ENCODE results near the gene DTYMK. TPM values are rescaled to one million over a fixed set of nuclear protein-coding genes. Genes with fewer than 3 reads are reported as not detected.

DTYMK gene
- total RNA-seq, 1 experiment from 2014 or later: 155 TPM

GRCh38 chr2:241633561-241633960, 53.1 kb downstream of the DTYMK start:
- H4K20me1 ChIP-seq (ENCODE audit: low read length): peaks cover 14% of the 10 kb centered on the region; the same call in 1 of the 2 replicates
- H3K9me3 ChIP-seq (ENCODE audit: low read length): no peaks in the 10 kb centered on the region
- no peak overlapping the region for H2AFZ ChIP-seq (ENCODE audit: low read length)
- H3K79me2 ChIP-seq (ENCODE audit: low read length): peaks cover 87% of the 10 kb centered on the region
- intact Hi-C loops (cut with micrococcal nuclease): no loop called here
- no peak overlapping the region for H3K4me2 ChIP-seq (ENCODE audit: low read length)
- no peak overlapping the region for H3K4me3 ChIP-seq (ENCODE audit: low read length)
- POLR2A ChIA-PET (ENCODE audit: unreplicated experiment): no interaction called here
- no peaks in the 10 kb centered on the region for H3K9me2 ChIP-seq (replicated peaks; ENCODE audit: low read length)
- no peaks in the 10 kb centered on the region for H3F3A ChIP-seq (ENCODE audit: low read length, unreplicated experiment)
- CTCF ChIA-PET: no interaction called here
- BruUV-seq (replicated peaks): no TSS peak
- H3K4me1 ChIP-seq (ENCODE audit: insufficient read depth, low read length): peaks cover 10% of the 10 kb centered on the region
- DNase-seq (no peak), ATAC-seq (no peak)
- TF ChIP-seq EZH2 (IDR thresholded peaks at IDR 0.05; ENCODE audit: low read length, unreplicated experiment): no peak
- no peak for TF ChIP-seq CTCF (conservative IDR thresholded peaks at IDR 0.05; ENCODE audit: low read depth, low read length)
- no peak for TF ChIP-seq EZH2phosphoT487 (IDR thresholded peaks at IDR 0.05; ENCODE audit: borderline replicate concordance, low read length)
- peaks cover 12% of the 10 kb centered on the region; the same call in 1 of the 2 replicates for H3K36me3 ChIP-seq (ENCODE audit: low read depth, low read length)
- no peaks in the 10 kb centered on the region for H3K27me3 ChIP-seq (ENCODE audit: low read length)
- H3K9ac ChIP-seq (ENCODE audit: low read length): no peak overlapping the region
- H3K27ac ChIP-seq (ENCODE audit: low read length): no peak overlapping the region

DNA sequence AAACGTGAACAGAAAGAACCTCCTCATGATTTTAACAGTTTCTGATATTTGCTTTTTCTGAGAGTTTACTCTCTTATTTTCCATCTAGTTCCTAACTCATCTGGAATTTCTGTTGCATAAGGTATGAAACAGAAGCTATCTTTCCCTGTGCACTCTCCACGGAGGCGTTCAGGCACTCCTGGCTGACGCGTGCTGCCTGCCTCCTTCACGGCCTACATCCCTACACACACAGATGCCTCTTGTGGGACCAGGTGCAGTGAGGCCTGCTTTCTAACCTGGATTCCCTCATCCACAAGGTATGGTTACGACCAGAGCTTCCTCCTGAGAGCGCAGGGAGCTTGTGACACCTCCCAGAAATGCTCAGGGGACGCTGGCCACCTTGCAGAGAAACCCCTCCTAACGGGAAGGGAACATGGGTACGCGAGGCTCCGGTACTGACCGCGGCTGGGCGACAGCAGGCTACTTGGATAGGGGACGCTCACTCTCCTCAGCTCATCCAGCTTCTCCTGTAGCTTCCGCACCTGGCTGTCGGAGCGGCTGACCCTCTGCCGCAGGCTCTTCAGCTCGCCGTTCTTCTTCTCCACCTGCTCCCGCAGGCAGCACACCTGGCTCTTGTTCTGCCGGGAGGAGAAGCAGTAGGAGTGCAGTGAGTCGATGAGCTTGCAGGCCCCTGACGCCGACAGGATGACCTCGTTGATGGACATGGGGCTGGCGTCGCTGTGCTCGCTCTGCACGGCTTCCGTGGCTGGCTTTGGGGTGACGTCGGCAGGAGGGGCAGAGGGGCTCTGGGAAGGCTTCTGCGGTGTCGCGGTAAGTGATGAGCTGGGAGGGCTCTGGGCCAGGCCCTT, 53.9 kb downstream of the DTYMK start:
- BruUV-seq (replicated peaks): no TSS peak
- peaks cover 87% of the 10 kb centered on the region for H3K79me2 ChIP-seq (ENCODE audit: low read length)
- no peaks in the 10 kb centered on the region for H3K9me2 ChIP-seq (replicated peaks; ENCODE audit: low read length)
- H3K36me3 ChIP-seq (ENCODE audit: low read depth, low read length): peaks cover 12% of the 10 kb centered on the region; the same call in 1 of the 2 replicates
- no peaks in the 10 kb centered on the region for H3K27me3 ChIP-seq (ENCODE audit: low read length)
- no peak for DNase-seq
- H2AFZ ChIP-seq (ENCODE audit: low read length): no peak overlapping the region
- H3K4me2 ChIP-seq (ENCODE audit: low read length): no peak overlapping the region
- no peak overlapping the region for H3K9ac ChIP-seq (ENCODE audit: low read length)
- ATAC-seq: no peak
- intact Hi-C loops (cut with micrococcal nuclease): no loop called here
- peaks cover 7% of the 10 kb centered on the region; the same call in 1 of the 2 replicates for H3K4me1 ChIP-seq (ENCODE audit: insufficient read depth, low read length)
- no peaks in the 10 kb centered on the region for H3F3A ChIP-seq (ENCODE audit: low read length, unreplicated experiment)
- ChIA-PET POLR2A (ENCODE audit: unreplicated experiment) (no interaction called here), CTCF (no interaction called here)
- no peak for TF ChIP-seq EZH2 (IDR thresholded peaks at IDR 0.05; ENCODE audit: low read length, unreplicated experiment)
- no peak for TF ChIP-seq CTCF (conservative IDR thresholded peaks at IDR 0.05; ENCODE audit: low read depth, low read length)
- TF ChIP-seq EZH2phosphoT487 (IDR thresholded peaks at IDR 0.05; ENCODE audit: borderline replicate concordance, low read length): no peak
- H4K20me1 ChIP-seq (ENCODE audit: low read length): 0 out of 2 replicates have a peak, but pooled peaks cover 8% of the 10 kb centered on the region
- H3K9me3 ChIP-seq (ENCODE audit: low read length): no peaks in the 10 kb centered on the region
- H3K4me3 ChIP-seq (ENCODE audit: low read length): no peak overlapping the region
- no peak overlapping the region for H3K27ac ChIP-seq (ENCODE audit: low read length)

All from PC-3 (cell line).